Measurements from ENCODE around the gene HDAC5. TPM values are rescaled to one million over a fixed set of nuclear protein-coding genes. Genes with fewer than 3 reads are reported as not detected.

Gene HDAC5
- total and polyA plus RNA-seq, 2 donors (not counting 1 experiment from before 2014, with no cell fraction given), result 31.3 to 125 TPM

GRCh38 chr17:44113382-44113781, 10.1 kb downstream of the HDAC5 start:
- TF ChIP-seq CTCF (conservative IDR thresholded peaks at IDR 0.05 in 1 of 2, IDR thresholded peaks at IDR 0.05 in 1 of 2; ENCODE audit: low read depth in 1 of 2, low read length in 2 of 2), result no peak
- TF ChIP-seq EZH2 (IDR thresholded peaks at IDR 0.05; ENCODE audit: low read length, missing control alignments), result no peak
- Histone ChIP-seq H3K27ac (ENCODE audit: insufficient read depth, low read length) (no peak overlapping the region), H3K36me3 (ENCODE audit: control insufficient read depth, insufficient read depth, low read length) (peaks cover 4% of the 10 kb centered on the region), H2AFZ (ENCODE audit: low read length) (no peak overlapping the region), H3K4me2 (ENCODE audit: extremely low read depth, insufficient read depth, low read length) (no peak overlapping the region), H3K4me1 (ENCODE audit: control insufficient read depth, extremely low read depth, insufficient read depth, low read length) (peaks cover 24% of the 10 kb centered on the region), H3K79me2 (ENCODE audit: control insufficient read depth, insufficient read depth, low read length) (peaks cover 16% of the 10 kb centered on the region), H3K4me3 (replicated peaks in 1 of 4; ENCODE audit: control extremely low read depth in 1 of 4, insufficient read depth in 1 of 4, low read depth in 3 of 4, low read length in 4 of 4) (no peak overlapping the region), H3K27me3 (ENCODE audit: control insufficient read depth, insufficient read depth, low read length) (no peaks in the 10 kb centered on the region), H3K9ac (ENCODE audit: insufficient read depth, low read length) (no peak overlapping the region), H4K20me1 (ENCODE audit: control insufficient read depth, extremely low read depth, insufficient read depth, low read length) (no peaks in the 10 kb centered on the region), H3K9me3 (ENCODE audit: control insufficient read depth, insufficient read depth, low read depth, low read length) (no peaks in the 10 kb centered on the region)
- DNase-seq (ENCODE audit: low read depth in 2 of 2), result no peak

- no peak for DNase-seq (ENCODE audit: low read depth in 2 of 2)
- Histone ChIP-seq H3K36me3 (ENCODE audit: control insufficient read depth, insufficient read depth, low read length) (peaks cover 4% of the 10 kb centered on the region), H3K27ac (ENCODE audit: insufficient read depth, low read length) (no peak overlapping the region), H3K4me2 (ENCODE audit: extremely low read depth, insufficient read depth, low read length) (no peak overlapping the region), H3K9me3 (ENCODE audit: control insufficient read depth, insufficient read depth, low read depth, low read length) (no peaks in the 10 kb centered on the region), H3K4me1 (ENCODE audit: control insufficient read depth, extremely low read depth, insufficient read depth, low read length) (peaks cover 32% of the 10 kb centered on the region), H3K27me3 (ENCODE audit: control insufficient read depth, insufficient read depth, low read length) (no peaks in the 10 kb centered on the region), H3K4me3 (replicated peaks in 1 of 4; ENCODE audit: control extremely low read depth in 1 of 4, insufficient read depth in 1 of 4, low read depth in 3 of 4, low read length in 4 of 4) (no peak overlapping the region), H3K9ac (ENCODE audit: insufficient read depth, low read length) (no peak overlapping the region), H3K79me2 (ENCODE audit: control insufficient read depth, insufficient read depth, low read length) (peaks cover 19% of the 10 kb centered on the region), H2AFZ (ENCODE audit: low read length) (no peak overlapping the region), H4K20me1 (ENCODE audit: control insufficient read depth, extremely low read depth, insufficient read depth, low read length) (no peaks in the 10 kb centered on the region)
- TF ChIP-seq EZH2 (IDR thresholded peaks at IDR 0.05; ENCODE audit: low read length, missing control alignments) (no peak), CTCF (conservative IDR thresholded peaks at IDR 0.05 in 1 of 2, IDR thresholded peaks at IDR 0.05 in 1 of 2; ENCODE audit: low read depth in 1 of 2, low read length in 2 of 2) (no peak)
Observed at GRCh38 chr17:44112284-44113280, 10.9 kb downstream of the HDAC5 start.

GRCh38 chr17:44111777-44112176, 11.7 kb downstream of the HDAC5 start:
- H3K9ac ChIP-seq (ENCODE audit: insufficient read depth, low read length), result no peak overlapping the region
- H3K4me3 ChIP-seq (replicated peaks in 1 of 4; ENCODE audit: control extremely low read depth in 1 of 4, insufficient read depth in 1 of 4, low read depth in 3 of 4, low read length in 4 of 4), result no peak overlapping the region
- no peak for TF ChIP-seq EZH2 (IDR thresholded peaks at IDR 0.05; ENCODE audit: low read length, missing control alignments)
- no peak for TF ChIP-seq CTCF (conservative IDR thresholded peaks at IDR 0.05 in 1 of 2, IDR thresholded peaks at IDR 0.05 in 1 of 2; ENCODE audit: low read depth in 1 of 2, low read length in 2 of 2)
- peaks cover 4% of the 10 kb centered on the region for H3K36me3 ChIP-seq (ENCODE audit: control insufficient read depth, insufficient read depth, low read length)
- no peaks in the 10 kb centered on the region for H3K9me3 ChIP-seq (ENCODE audit: control insufficient read depth, insufficient read depth, low read depth, low read length)
- no peak overlapping the region for H3K4me2 ChIP-seq (ENCODE audit: extremely low read depth, insufficient read depth, low read length)
- no peak overlapping the region for H2AFZ ChIP-seq (ENCODE audit: low read length)
- peaks cover 26% of the 10 kb centered on the region for H3K79me2 ChIP-seq (ENCODE audit: control insufficient read depth, insufficient read depth, low read length)
- no peak for DNase-seq (ENCODE audit: low read depth in 2 of 2)
- H3K27me3 ChIP-seq (ENCODE audit: control insufficient read depth, insufficient read depth, low read length), result no peaks in the 10 kb centered on the region
- peak overlapping the region; percentile 97 for H3K27ac ChIP-seq (ENCODE audit: insufficient read depth, low read length)
- peaks cover 35% of the 10 kb centered on the region for H3K4me1 ChIP-seq (ENCODE audit: control insufficient read depth, extremely low read depth, insufficient read depth, low read length)
- H4K20me1 ChIP-seq (ENCODE audit: control insufficient read depth, extremely low read depth, insufficient read depth, low read length), result no peaks in the 10 kb centered on the region
